IPS DF 6.9 (cell line): ENCODE results near the gene MS4A3.
"Not testable (repeated sequence)": the region's sequence is repeated elsewhere in the genome, so short reads cannot be mapped to it uniquely, and the experiment has no call there.

Source experiments
- DNase-seq: peaks from one replicate; pipeline ENCODE4 v3.0.0-alpha.2; 2013; ENCODE audit warnings: low read depth, low spot score
- H3K27ac ChIP-seq: one replicate; pipeline ENCODE4 v1.5.1; 2013; ENCODE audit warnings: low read length, control low read depth
- H3K27me3 ChIP-seq: 2 replicates; pipeline ENCODE4 v1.6.1; 2013; ENCODE audit warnings: mild to moderate bottlenecking, low read length; ENCODE audit not compliant: control insufficient read depth, insufficient read depth
- H3K36me3 ChIP-seq: 2 replicates; pipeline ENCODE4 v1.6.1; 2013; ENCODE audit warnings: low read length; ENCODE audit not compliant: control insufficient read depth, insufficient read depth
- H3K4me1 ChIP-seq: 2 replicates; pipeline ENCODE4 v1.6.1; 2013; ENCODE audit warnings: low read length; ENCODE audit not compliant: control insufficient read depth, insufficient read depth
- H3K4me3 ChIP-seq: 2 replicates; pipeline ENCODE4 v1.5.1; 2013; ENCODE audit warnings: mild to moderate bottlenecking, low read length
- H3K9me3 ChIP-seq: 2 replicates; pipeline ENCODE4 v1.6.1; 2013; ENCODE audit warnings: low read length, inconsistent platforms; ENCODE audit not compliant: control insufficient read depth, insufficient read depth
- WGBS: extraction: QIAGEN DNeasy Blood & Tissue Kit; methylation state at CpG from one replicate; pipeline ENCODE4 v1.1.7; 2013; ENCODE audit warnings: mixed read lengths, missing lambda C conversion rate; ENCODE audit not compliant: insufficient read length, insufficient coverage; 5-methylcytosine and 5-hydroxymethylcytosine counted together

The MS4A3 gene

GRCh38 chr11:60056349-60056969 is at the start of gene MS4A3:
TSS of gene MS4A3 (plus strand) at chr11:60056665. CDS start at chr11:60061161, 4,496 bp downstream.
- Histone ChIP-seq H3K27ac (no peak within 1 kb of the TSS), H3K36me3 (no peaks in the 10 kb centered on the region), H3K4me3 (no peak within 1 kb of the TSS), H3K4me1 (no peaks in the 10 kb centered on the region), H3K9me3 (no peaks in the 10 kb centered on the region), H3K27me3 (no peaks in the 10 kb centered on the region)
- WGBS = no CpG with 5 or more reads among the region's 8 CpGs
- no peak for DNase-seq

- Histone ChIP-seq H3K27me3 (no peaks in the 10 kb centered on the region), H3K4me3 (no peak within 1 kb of the TSS), H3K27ac (no peak within 1 kb of the TSS), H3K4me1 (no peaks in the 10 kb centered on the region), H3K36me3 (no peaks in the 10 kb centered on the region), H3K9me3 (no peaks in the 10 kb centered on the region)
- no CpG with 5 or more reads among the region's 1 CpG for WGBS
- DNase-seq = no peak
Observed at GRCh38 chr11:60016881-60017280, 39.6 kb upstream of the MS4A3 start, which contains the start of gene OOSP4B. TSS of gene OOSP4B (plus strand) at chr11:60017181.

GRCh38 chr11:60018058-60018457 is 38.4 kb upstream of the MS4A3 start:
- Histone ChIP-seq H3K27ac (no peak overlapping the region), H3K9me3 (no peaks in the 10 kb centered on the region), H3K27me3 (no peaks in the 10 kb centered on the region), H3K4me3 (no peak overlapping the region), H3K36me3 (no peaks in the 10 kb centered on the region), H3K4me1 (no peaks in the 10 kb centered on the region)
- WGBS = no CpG with 5 or more reads among the region's 8 CpGs
- no peak for DNase-seq

GRCh38 chr11:60020376-60020775 is 36.1 kb upstream of the MS4A3 start:
- not testable (repeated sequence) for DNase-seq, H3K9me3 ChIP-seq, H3K27me3 ChIP-seq, H3K36me3 ChIP-seq, H3K27ac ChIP-seq, H3K4me1 ChIP-seq, H3K4me3 ChIP-seq
- no CpG with 5 or more reads among the region's 27 CpGs for WGBS

- no peak overlapping the region for H3K27ac ChIP-seq
- no peaks in the 10 kb centered on the region for H3K27me3 ChIP-seq
- no CpG with 5 or more reads among the region's 3 CpGs for WGBS
- no peaks in the 10 kb centered on the region for H3K9me3 ChIP-seq
- DNase-seq = no peak
- H3K4me3 ChIP-seq = no peak overlapping the region
- no peaks in the 10 kb centered on the region for H3K4me1 ChIP-seq
- no peaks in the 10 kb centered on the region for H3K36me3 ChIP-seq
Observed at GRCh38 chr11:60029015-60029632, 27.3 kb upstream of the MS4A3 start.

GRCh38 chr11:60040109-60040508 is 16.4 kb upstream of the MS4A3 start, which contains the start of gene OOSP2:
TSS of gene OOSP2 (plus strand) at chr11:60040409. CDS start at chr11:60040460, 51 bp downstream.
- no CpG with 5 or more reads among the region's 8 CpGs for WGBS

GRCh38 chr11:60050422-60050821 is 6.0 kb upstream of the MS4A3 start:
- not testable (repeated sequence) for H3K4me3 ChIP-seq, H3K36me3 ChIP-seq, H3K4me1 ChIP-seq, H3K9me3 ChIP-seq, H3K27ac ChIP-seq, H3K27me3 ChIP-seq, DNase-seq

More at GRCh38 chr11:60040109-60040508, 16.4 kb upstream of the MS4A3 start, which contains the start of gene OOSP2:
- no peak for DNase-seq
- Histone ChIP-seq H3K4me3 (no peak within 1 kb of the TSS), H3K9me3 (no peaks in the 10 kb centered on the region), H3K36me3 (no peaks in the 10 kb centered on the region), H3K4me1 (no peaks in the 10 kb centered on the region), H3K27me3 (no peaks in the 10 kb centered on the region), H3K27ac (no peak within 1 kb of the TSS)

GRCh38 chr11:60050839-60051238 is 5.6 kb upstream of the MS4A3 start:
- H3K27me3 ChIP-seq, DNase-seq: not testable (repeated sequence)
- no CpG with 5 or more reads among the region's 3 CpGs for WGBS

GRCh38 chr11:60059052-60059451 is 2.6 kb downstream of the MS4A3 start:
- no peak overlapping the region for H3K4me3 ChIP-seq
- H3K9me3 ChIP-seq = no peaks in the 10 kb centered on the region
- no peaks in the 10 kb centered on the region for H3K27me3 ChIP-seq
- H3K27ac ChIP-seq = no peak overlapping the region
- whole genome bisulfite sequencing = no CpG with 5 or more reads among the region's 3 CpGs
- H3K4me1 ChIP-seq = no peaks in the 10 kb centered on the region
- H3K36me3 ChIP-seq = no peaks in the 10 kb centered on the region
- DNase-seq = no peak

More at GRCh38 chr11:60050839-60051238, 5.6 kb upstream of the MS4A3 start:
- H3K4me1 ChIP-seq, H3K36me3 ChIP-seq, H3K27ac ChIP-seq, H3K4me3 ChIP-seq, H3K9me3 ChIP-seq: not testable (repeated sequence)

GRCh38 chr11:60059521-60060240 is 3.2 kb downstream of the MS4A3 start:
- H3K36me3 ChIP-seq = no peaks in the 10 kb centered on the region
- DNase-seq = no peak
- H3K27me3 ChIP-seq = no peaks in the 10 kb centered on the region
- WGBS = no CpG with 5 or more reads among the region's 4 CpGs
- no peak overlapping the region for H3K27ac ChIP-seq
- H3K4me3 ChIP-seq = no peak overlapping the region
- no peaks in the 10 kb centered on the region for H3K4me1 ChIP-seq
- no peaks in the 10 kb centered on the region for H3K9me3 ChIP-seq
